Measurements from ENCODE around the gene NPY5R.

- TF ChIP-seq CTCF (IDR thresholded peaks at IDR 0.05) (no peak), POLR2AphosphoS5 (IDR thresholded peaks at IDR 0.05) (no peak), EP300 (IDR thresholded peaks at IDR 0.05) (no peak), POLR2A (IDR thresholded peaks at IDR 0.05) (no peak)
Observed at GRCh38 chr4:163303069-163303468, 40.6 kb upstream of the NPY5R start.

Data from gastroesophageal sphincter (tissue), 3 donors.